HEK293 (cell line): Measurements from ENCODE around the gene NPIPB2.
"Not testable (repeated sequence)": the region's sequence is repeated elsewhere in the genome, so short reads cannot be mapped to it uniquely, and the experiment has no call there.

Experiments
- CTCF ChIA-PET: fragments of 350-600 bp; formaldehyde crosslinking; extraction: SDS; loops from one replicate; lab custom pipeline; 2021; ENCODE audit warnings: antibody characterized with exemption; lab: Yijun Ruan, JAX
- POLR2A ChIA-PET: fragments of 300-600 bp; formaldehyde crosslinking; extraction: SDS; loops from one replicate; lab custom pipeline; 2020; ENCODE audit warnings: antibody characterized with exemption, inconsistent platforms; lab: Yijun Ruan, JAX
- H3K27ac ChIP-seq: fragments of 200-500 bp; sonication (Bioruptor generic); 2 replicates; pipeline ENCODE4 v1.5.1; 2014; ENCODE audit warnings: low read depth, low read length, control low read depth, inconsistent platforms; ENCODE audit errors: extremely low read depth
- H3K36me3 ChIP-seq, 2 experiments: fragments of 200-500 bp in 1 of 2; sonication (Bioruptor generic) in 1 of 2; 1 replicate in 1 of 2; 2 replicates in 1 of 2; pipeline ENCODE4 v1.5.1; 2014 to 2017; ENCODE audit warnings: inconsistent platforms in 2 of 2, low read length in 2 of 2; ENCODE audit not compliant: control insufficient read depth in 2 of 2, insufficient read depth in 1 of 2
- H3K4me1 ChIP-seq: fragments of 200-500 bp; sonication (Bioruptor generic); 2 replicates; pipeline ENCODE4 v1.5.1; 2014; ENCODE audit warnings: mild to moderate bottlenecking, low read length, inconsistent platforms; ENCODE audit not compliant: control insufficient read depth, insufficient read depth
- H3K4me3 ChIP-seq: 2 replicates; pipeline ENCODE4 v1.5.1; 2011; ENCODE audit warnings: low read depth, mild to moderate bottlenecking, control low read depth, low read length, moderate library complexity
- H3K9me3 ChIP-seq: fragments of 200-500 bp; sonication (Bioruptor generic); 2 replicates; pipeline ENCODE4 v1.5.1; 2014; ENCODE audit warnings: low read depth, low read length, inconsistent platforms; ENCODE audit not compliant: control insufficient read depth, insufficient read depth
- ZBTB1 ChIP-seq: fragments of 450-650 bp; formaldehyde crosslinking; IDR thresholded peaks from 2 replicates; pipeline ENCODE4 v1.5.1; 2016; ENCODE audit warnings: missing biosample characterization, missing genetic modification characterization
- ZFP3 ChIP-seq: fragments of 450-650 bp; formaldehyde crosslinking; IDR thresholded peaks from 2 replicates; pipeline ENCODE4 v1.5.1; 2016; ENCODE audit warnings: low read depth, missing biosample characterization, missing genetic modification characterization
- ZNF114 ChIP-seq: fragments of 450-650 bp; formaldehyde crosslinking; IDR thresholded peaks from 2 replicates; pipeline ENCODE4 v1.5.0; 2017; ENCODE audit warnings: missing biosample characterization, missing genetic modification characterization
- ZNF121 ChIP-seq: fragments of 450-650 bp; formaldehyde crosslinking; IDR thresholded peaks from 2 replicates; pipeline ENCODE4 v1.5.1; 2016; ENCODE audit warnings: missing biosample characterization, missing genetic modification characterization
- ZNF157 ChIP-seq: fragments of 450-650 bp; formaldehyde crosslinking; IDR thresholded peaks from 2 replicates; pipeline ENCODE4 v1.5.1; 2016; ENCODE audit warnings: missing biosample characterization, missing genetic modification characterization
- ZNF19 ChIP-seq: fragments of 450-650 bp; formaldehyde crosslinking; IDR thresholded peaks from 2 replicates; pipeline ENCODE4; 2016; ENCODE audit warnings: missing biosample characterization, missing genetic modification characterization, low read depth
- ZNF366 ChIP-seq: fragments of 450-650 bp; formaldehyde crosslinking; conservative IDR thresholded peaks from 2 replicates; pipeline ENCODE4 v1.5.1; 2016; ENCODE audit warnings: missing biosample characterization, missing genetic modification characterization
- ZNF404 ChIP-seq: fragments of 450-650 bp; formaldehyde crosslinking; IDR thresholded peaks from 2 replicates; pipeline ENCODE4 v1.5.1; 2017; ENCODE audit warnings: missing biosample characterization, missing genetic modification characterization
- ZNF548 ChIP-seq: fragments of 450-650 bp; formaldehyde crosslinking; IDR thresholded peaks from 2 replicates; pipeline ENCODE4 v1.5.1; 2016; ENCODE audit warnings: missing biosample characterization, missing genetic modification characterization
- ZNF561 ChIP-seq: fragments of 450-650 bp; IDR thresholded peaks from 2 replicates; pipeline ENCODE4 v1.5.1; 2018; ENCODE audit warnings: missing biosample characterization, missing genetic modification characterization, borderline replicate concordance
- ZNF610 ChIP-seq: fragments of 450-650 bp; formaldehyde crosslinking; IDR thresholded peaks from 2 replicates; pipeline ENCODE4 v1.5.1; 2016; ENCODE audit warnings: missing biosample characterization, missing genetic modification characterization, borderline replicate concordance
- ZNF654 ChIP-seq: fragments of 450-650 bp; formaldehyde crosslinking; IDR thresholded peaks from 2 replicates; pipeline ENCODE4 v1.5.1; 2016; ENCODE audit warnings: low read depth, missing biosample characterization, missing genetic modification characterization
- ZNF785 ChIP-seq: fragments of 450-650 bp; formaldehyde crosslinking; IDR thresholded peaks from 2 replicates; pipeline ENCODE4 v1.5.1; 2016; ENCODE audit warnings: missing biosample characterization, missing genetic modification characterization
- TF ChIP-seq, protein P1 (sequence below): fragments of 450-650 bp; formaldehyde crosslinking; IDR thresholded peaks from 2 replicates; pipeline ENCODE4 v1.5.1; 2017; ENCODE audit warnings: missing biosample characterization, mild to moderate bottlenecking, missing genetic modification characterization, moderate library complexity
- TF ChIP-seq, protein P2 (sequence below): fragments of 450-650 bp; formaldehyde crosslinking; IDR thresholded peaks from 2 replicates; pipeline ENCODE4 v1.5.1; 2016; ENCODE audit warnings: missing biosample characterization, missing genetic modification characterization
- TF ChIP-seq, protein P3 (sequence below): fragments of 450-650 bp; formaldehyde crosslinking; IDR thresholded peaks from 2 replicates; pipeline ENCODE4 v1.5.1; 2016; ENCODE audit warnings: missing biosample characterization, missing genetic modification characterization, low read depth

The NPIPB2 gene

DNA sequence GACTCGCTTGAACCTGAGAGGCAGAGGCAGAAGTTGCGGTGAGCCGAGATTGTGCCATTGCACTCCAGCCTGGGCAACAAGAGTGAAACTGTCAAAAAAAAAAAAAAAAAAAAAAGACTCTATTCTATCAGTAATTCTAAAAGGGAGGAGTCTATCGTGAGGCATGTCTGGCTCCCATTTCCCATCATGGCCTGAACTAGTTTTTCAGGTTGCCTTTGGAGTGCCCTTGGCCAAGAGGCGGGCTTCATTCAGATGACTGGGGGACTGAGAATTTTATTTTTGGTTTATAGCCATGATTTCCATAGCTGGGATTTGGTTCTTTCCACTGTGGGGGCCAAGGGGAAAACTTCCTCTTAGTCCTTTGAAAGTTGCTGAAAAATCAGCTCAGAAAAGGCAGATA is 31.2 kb upstream of the NPIPB2 start (continued):
- TF ChIP-seq, protein P1, sequence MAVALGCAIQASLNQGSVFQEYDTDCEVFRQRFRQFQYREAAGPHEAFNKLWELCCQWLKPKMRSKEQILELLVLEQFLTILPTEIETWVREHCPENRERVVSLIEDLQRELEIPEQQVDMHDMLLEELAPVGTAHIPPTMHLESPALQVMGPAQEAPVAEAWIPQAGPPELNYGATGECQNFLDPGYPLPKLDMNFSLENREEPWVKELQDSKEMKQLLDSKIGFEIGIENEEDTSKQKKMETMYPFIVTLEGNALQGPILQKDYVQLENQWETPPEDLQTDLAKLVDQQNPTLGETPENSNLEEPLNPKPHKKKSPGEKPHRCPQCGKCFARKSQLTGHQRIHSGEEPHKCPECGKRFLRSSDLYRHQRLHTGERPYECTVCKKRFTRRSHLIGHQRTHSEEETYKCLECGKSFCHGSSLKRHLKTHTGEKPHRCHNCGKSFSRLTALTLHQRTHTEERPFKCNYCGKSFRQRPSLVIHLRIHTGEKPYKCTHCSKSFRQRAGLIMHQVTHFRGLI (tag by site-specific recombination): no peak
- no peak for TF ChIP-seq ZNF785 (tag by site-specific recombination)

DNA sequence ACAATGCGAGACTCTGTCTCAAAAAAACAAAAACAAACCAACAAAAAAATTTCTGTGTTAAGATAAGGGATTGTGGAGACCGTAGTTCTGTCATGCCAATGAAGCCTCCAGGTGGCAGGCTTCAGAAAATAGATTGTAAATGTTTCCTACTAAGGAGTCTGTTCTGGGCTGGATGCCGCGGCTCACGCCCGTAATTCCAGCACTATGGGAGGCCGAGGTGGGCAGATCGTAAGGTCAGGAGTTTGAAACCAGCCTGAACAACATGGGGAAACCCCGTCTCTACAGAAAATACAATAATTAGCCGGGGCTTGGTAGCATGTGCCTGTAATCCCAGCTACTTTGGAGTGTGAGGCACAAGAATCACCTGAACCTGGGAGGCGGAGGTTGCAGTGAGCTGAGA is 30.3 kb upstream of the NPIPB2 start:
- Histone ChIP-seq H3K36me3 (peaks cover 0 to 4% of the 10 kb centered on the region in 2 experiments; a peak in 2 of 3 replicates), H3K4me3 (no peak overlapping the region), H3K27ac (no peak overlapping the region), H3K9me3 (no peaks in the 10 kb centered on the region), H3K4me1 (no peaks in the 10 kb centered on the region)
- ChIA-PET CTCF (interaction anchor here (0.7 to 2.1 kb wide), 4 partner anchors 14 to 1917 kb away, joined by 3 to 10 read pairs (median 6); no protein-coding TSS in a partner anchor), POLR2A (no interaction called here)
- no peak for TF ChIP-seq ZNF114 (tag by site-specific recombination)
- TF ChIP-seq, protein P2, sequence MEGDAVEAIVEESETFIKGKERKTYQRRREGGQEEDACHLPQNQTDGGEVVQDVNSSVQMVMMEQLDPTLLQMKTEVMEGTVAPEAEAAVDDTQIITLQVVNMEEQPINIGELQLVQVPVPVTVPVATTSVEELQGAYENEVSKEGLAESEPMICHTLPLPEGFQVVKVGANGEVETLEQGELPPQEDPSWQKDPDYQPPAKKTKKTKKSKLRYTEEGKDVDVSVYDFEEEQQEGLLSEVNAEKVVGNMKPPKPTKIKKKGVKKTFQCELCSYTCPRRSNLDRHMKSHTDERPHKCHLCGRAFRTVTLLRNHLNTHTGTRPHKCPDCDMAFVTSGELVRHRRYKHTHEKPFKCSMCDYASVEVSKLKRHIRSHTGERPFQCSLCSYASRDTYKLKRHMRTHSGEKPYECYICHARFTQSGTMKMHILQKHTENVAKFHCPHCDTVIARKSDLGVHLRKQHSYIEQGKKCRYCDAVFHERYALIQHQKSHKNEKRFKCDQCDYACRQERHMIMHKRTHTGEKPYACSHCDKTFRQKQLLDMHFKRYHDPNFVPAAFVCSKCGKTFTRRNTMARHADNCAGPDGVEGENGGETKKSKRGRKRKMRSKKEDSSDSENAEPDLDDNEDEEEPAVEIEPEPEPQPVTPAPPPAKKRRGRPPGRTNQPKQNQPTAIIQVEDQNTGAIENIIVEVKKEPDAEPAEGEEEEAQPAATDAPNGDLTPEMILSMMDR (tag by site-specific recombination): peak; percentile 32; the same call in 1 of the 2 replicates
- 0 out of 2 replicates have a peak, but pooled peaks have one; percentile 6 for TF ChIP-seq ZNF654 (tag by site-specific recombination)

DNA sequence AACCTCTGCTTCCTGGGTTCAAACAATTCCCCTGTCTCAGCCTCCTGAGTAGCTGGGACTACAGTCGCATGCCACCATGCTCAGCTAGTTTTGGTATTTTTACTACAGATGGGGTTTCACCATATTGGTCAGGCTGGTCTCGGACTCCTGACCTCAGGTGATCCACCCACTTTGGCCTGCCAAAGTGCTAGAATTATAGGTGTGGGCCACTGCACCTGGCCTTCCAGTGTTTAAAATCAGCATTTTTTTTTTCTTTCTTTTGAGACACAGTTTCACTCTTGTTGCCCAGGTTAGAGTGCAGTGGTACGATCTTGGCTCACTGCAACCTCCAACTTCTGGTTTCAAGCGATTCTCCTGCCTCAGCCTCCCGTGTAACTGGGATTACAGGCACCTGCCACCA is 28.4 kb upstream of the NPIPB2 start:
- H3K27ac ChIP-seq, POLR2A ChIA-PET, H3K9me3 ChIP-seq, H3K36me3 ChIP-seq, H3K4me3 ChIP-seq, H3K4me1 ChIP-seq: not testable (repeated sequence)
- CTCF ChIA-PET: interaction anchor here (0.7 kb wide), 2 partner anchors 52 to 255 kb away, joined by 3 to 4 read pairs; no protein-coding TSS in a partner anchor

DNA sequence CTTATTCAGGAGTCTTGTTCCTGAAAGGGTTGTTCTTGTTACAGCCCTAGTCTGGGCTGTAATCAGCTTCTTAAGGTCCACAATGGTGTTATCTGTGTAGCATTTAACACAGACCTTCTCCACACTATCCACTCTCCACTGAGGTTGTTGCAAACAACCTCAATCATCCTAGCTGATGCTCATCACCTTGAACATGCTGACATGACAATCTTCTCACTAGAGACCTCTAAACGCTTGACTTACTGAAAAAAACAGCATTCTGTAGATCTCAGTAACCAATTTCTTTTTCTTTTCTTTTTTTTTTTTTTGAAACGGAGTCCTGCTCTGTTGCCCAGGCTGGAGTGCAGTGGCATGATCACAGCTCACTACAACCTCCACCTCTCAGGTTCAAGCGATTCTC is 26.7 kb upstream of the NPIPB2 start:
- ChIA-PET CTCF (interaction anchor here (0.7 to 2.1 kb wide), 5 partner anchors 9 to 1000 kb away, joined by 3 to 6 read pairs (median 4); no protein-coding TSS in a partner anchor), POLR2A (interaction anchor here (1.1 to 1.2 kb wide), 2 partner anchors 8 to 53 kb away, joined by 3 to 7 read pairs; partner anchors contain the start of genes GSPT1 and SNX29)
- no peak for TF ChIP-seq ZNF366
- Histone ChIP-seq H3K4me1 (no peaks in the 10 kb centered on the region), H3K36me3 (no peaks in the 10 kb centered on the region; a peak in 1 of 3 replicates), H3K27ac (no peak overlapping the region), H3K4me3 (no peak overlapping the region), H3K9me3 (no peaks in the 10 kb centered on the region)

DNA sequence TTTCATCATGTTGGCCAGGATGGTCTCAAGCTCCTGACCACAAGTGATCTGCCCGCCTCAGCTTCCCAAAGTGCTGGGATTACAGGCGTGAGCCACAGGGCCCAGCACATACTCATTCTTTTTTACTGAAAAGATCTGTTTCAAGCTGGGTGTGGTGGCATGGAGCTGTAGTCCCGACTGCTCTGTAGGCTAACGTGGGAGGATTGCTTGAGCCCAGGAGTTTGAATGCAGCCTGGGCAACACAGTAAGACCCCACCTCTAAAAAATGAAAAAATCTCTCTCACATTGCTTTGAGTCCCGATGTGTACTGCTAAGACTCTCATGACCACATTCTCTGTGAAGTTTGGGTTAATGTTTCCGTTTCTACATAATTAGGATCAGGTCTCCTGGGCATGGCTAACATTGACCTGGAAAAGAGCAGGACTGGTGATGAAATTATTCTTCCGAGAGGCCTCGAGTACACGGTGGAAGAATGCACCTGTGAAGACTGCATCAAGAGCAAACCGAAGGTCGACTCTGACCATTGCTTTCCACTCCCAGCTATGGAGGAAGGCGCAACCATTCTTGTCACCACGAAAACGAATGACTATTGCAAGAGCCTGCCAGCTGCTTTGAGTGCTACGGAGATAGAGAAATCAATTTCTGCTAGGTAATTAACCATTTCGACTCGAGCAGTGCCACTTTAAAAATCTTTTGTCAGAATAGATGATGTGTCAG is 25.5 kb upstream of the NPIPB2 start:
- Histone ChIP-seq H3K9me3 (no peaks in the 10 kb centered on the region), H3K36me3 (no peaks in the 10 kb centered on the region; a peak in 1 of 3 replicates), H3K4me1 (no peaks in the 10 kb centered on the region), H3K4me3 (no peak overlapping the region), H3K27ac (no peak overlapping the region)
- ChIA-PET POLR2A (interaction anchor here (1.1 to 1.2 kb wide), 2 partner anchors 9 to 52 kb away, joined by 3 to 7 read pairs; partner anchors contain the start of genes GSPT1 and SNX29), CTCF (interaction anchor here (0.7 to 2.1 kb wide), 6 partner anchors 8 to 114 kb away, joined by 3 to 6 read pairs (median 3); no protein-coding TSS in a partner anchor)
- TF ChIP-seq ZNF19 (no peak), ZNF404 (no peak), ZFP3 (tag by site-specific recombination) (no peak), ZBTB1 (tag by site-specific recombination) (no peak), ZNF654 (tag by site-specific recombination) (no peak), ZNF157 (peak; percentile 72), ZNF561 (no peak), ZNF610 (tag by site-specific recombination) (no peak), ZNF121 (tag by site-specific recombination) (peak; percentile 54), ZNF548 (tag by site-specific recombination) (no peak)
- TF ChIP-seq, protein P3, sequence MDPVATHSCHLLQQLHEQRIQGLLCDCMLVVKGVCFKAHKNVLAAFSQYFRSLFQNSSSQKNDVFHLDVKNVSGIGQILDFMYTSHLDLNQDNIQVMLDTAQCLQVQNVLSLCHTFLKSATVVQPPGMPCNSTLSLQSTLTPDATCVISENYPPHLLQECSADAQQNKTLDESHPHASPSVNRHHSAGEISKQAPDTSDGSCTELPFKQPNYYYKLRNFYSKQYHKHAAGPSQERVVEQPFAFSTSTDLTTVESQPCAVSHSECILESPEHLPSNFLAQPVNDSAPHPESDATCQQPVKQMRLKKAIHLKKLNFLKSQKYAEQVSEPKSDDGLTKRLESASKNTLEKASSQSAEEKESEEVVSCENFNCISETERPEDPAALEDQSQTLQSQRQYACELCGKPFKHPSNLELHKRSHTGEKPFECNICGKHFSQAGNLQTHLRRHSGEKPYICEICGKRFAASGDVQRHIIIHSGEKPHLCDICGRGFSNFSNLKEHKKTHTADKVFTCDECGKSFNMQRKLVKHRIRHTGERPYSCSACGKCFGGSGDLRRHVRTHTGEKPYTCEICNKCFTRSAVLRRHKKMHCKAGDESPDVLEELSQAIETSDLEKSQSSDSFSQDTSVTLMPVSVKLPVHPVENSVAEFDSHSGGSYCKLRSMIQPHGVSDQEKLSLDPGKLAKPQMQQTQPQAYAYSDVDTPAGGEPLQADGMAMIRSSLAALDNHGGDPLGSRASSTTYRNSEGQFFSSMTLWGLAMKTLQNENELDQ: no peak
